ENCODE data around the gene SSBP3. TPM values are rescaled to one million over a fixed set of nuclear protein-coding genes. Genes with fewer than 3 reads are reported as not detected.
A peak's percentile ranks its signal among the peaks of the same experiment; 100 is the strongest.

SSBP3 gene
- total and polyA plus RNA-seq, 2 donors from 2014 or later: 33.3 to 49.6 TPM

DNA sequence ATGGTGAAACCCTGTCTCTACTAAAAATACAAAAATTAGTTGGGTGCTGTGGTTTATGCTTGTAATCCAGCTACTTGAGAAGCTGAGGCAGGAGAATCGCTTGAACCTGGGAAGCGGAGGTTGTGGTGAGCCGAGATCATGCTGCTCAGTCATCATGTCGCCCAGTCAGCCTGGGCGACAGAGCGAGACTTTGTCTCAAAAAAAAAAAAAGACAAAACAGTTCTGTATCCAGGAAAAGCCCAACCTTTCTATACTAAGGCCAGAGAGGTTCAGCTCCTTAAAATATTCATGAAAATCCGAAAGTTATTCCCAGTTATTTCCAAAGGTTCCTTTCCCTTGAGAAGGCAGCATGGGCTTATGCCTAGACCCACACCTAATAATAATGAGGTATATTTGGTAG is 202.0 kb downstream of the SSBP3 start:
- TF ChIP-seq, protein P1, sequence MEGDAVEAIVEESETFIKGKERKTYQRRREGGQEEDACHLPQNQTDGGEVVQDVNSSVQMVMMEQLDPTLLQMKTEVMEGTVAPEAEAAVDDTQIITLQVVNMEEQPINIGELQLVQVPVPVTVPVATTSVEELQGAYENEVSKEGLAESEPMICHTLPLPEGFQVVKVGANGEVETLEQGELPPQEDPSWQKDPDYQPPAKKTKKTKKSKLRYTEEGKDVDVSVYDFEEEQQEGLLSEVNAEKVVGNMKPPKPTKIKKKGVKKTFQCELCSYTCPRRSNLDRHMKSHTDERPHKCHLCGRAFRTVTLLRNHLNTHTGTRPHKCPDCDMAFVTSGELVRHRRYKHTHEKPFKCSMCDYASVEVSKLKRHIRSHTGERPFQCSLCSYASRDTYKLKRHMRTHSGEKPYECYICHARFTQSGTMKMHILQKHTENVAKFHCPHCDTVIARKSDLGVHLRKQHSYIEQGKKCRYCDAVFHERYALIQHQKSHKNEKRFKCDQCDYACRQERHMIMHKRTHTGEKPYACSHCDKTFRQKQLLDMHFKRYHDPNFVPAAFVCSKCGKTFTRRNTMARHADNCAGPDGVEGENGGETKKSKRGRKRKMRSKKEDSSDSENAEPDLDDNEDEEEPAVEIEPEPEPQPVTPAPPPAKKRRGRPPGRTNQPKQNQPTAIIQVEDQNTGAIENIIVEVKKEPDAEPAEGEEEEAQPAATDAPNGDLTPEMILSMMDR (IDR thresholded peaks at IDR 0.05; ENCODE audit: borderline replicate concordance, extremely low read depth, insufficient read depth): no peak
- Histone ChIP-seq H3K4me3 (ENCODE audit: low read length in 3 of 3) (no peak overlapping the region), H3K36me3 (ENCODE audit: control insufficient read depth in 2 of 3, insufficient read depth in 3 of 3, low read length in 3 of 3) (peaks cover 0 to 32% (median 28%) of the 10 kb centered on the region in 3 donors), H3K9ac (ENCODE audit: low read length in 3 of 3) (no peak overlapping the region), H3K27ac (ENCODE audit: low read depth in 2 of 2, low read length in 2 of 2) (no peak overlapping the region), H3K9me3 (ENCODE audit: control insufficient read depth in 2 of 3, insufficient read depth in 1 of 3, low read length in 3 of 3) (no peaks in the 10 kb centered on the region), H3K4me1 (ENCODE audit: control insufficient read depth in 2 of 3, insufficient read depth in 2 of 3, low read depth in 1 of 3, low read length in 3 of 3) (peaks cover 7 to 13% (median 9%) of the 10 kb centered on the region in 3 donors), H3K27me3 (ENCODE audit: control insufficient read depth, insufficient read depth, low read length) (no peaks in the 10 kb centered on the region)
- DNase-seq (no peak), FAIRE-seq (no peak)
- intact Hi-C loops (cut with DNase I): no loop called here

DNA sequence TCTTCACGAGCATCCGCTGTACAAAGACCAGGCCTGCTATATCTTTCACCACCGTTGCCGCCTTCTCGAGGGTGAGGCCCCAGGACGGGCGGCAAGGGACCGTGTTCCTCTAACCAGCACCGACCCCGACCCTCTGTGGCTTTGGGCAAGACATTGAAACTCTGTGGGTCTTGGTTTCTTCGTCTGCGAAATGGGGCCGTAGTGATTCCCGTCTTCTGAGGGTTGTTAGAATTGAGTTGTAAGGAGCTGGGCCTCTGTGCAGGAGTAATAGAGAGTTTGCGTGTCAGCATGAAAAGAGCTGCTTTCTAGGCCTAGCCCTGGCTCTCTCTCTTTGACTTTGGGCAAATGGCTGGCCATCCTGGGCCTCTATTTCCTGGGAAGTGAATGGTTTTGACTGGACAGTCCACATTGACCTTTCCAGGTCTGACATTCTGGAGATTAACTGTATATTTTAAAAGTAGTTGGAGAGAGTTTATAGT is 205.6 kb downstream of the SSBP3 start:
- Histone ChIP-seq H3K9me3 (ENCODE audit: control insufficient read depth in 2 of 3, insufficient read depth in 1 of 3, low read length in 3 of 3) (no peaks in the 10 kb centered on the region), H3K9ac (ENCODE audit: low read length in 3 of 3) (peak overlapping the region; percentile 50 to 70 (median 68)), H3K4me1 (ENCODE audit: control insufficient read depth in 2 of 3, insufficient read depth in 2 of 3, low read depth in 1 of 3, low read length in 3 of 3) (peaks cover 7 to 18% (median 9%) of the 10 kb centered on the region in 3 donors), H3K27me3 (ENCODE audit: control insufficient read depth, insufficient read depth, low read length) (no peaks in the 10 kb centered on the region), H3K27ac (ENCODE audit: low read depth in 2 of 2, low read length in 2 of 2) (peak overlapping the region; percentile 9 to 52), H3K36me3 (ENCODE audit: control insufficient read depth in 2 of 3, insufficient read depth in 3 of 3, low read length in 3 of 3) (peaks cover 0 to 15% (median 10%) of the 10 kb centered on the region in 3 donors), H3K4me3 (ENCODE audit: low read length in 3 of 3) (peak overlapping the region; percentile 74 to 90 (median 86))
- FAIRE-seq (no peak), DNase-seq (no peak)
- intact Hi-C loops (cut with DNase I): no loop called here
- TF ChIP-seq, protein P1 (IDR thresholded peaks at IDR 0.05; ENCODE audit: borderline replicate concordance, extremely low read depth, insufficient read depth): no peak

DNA sequence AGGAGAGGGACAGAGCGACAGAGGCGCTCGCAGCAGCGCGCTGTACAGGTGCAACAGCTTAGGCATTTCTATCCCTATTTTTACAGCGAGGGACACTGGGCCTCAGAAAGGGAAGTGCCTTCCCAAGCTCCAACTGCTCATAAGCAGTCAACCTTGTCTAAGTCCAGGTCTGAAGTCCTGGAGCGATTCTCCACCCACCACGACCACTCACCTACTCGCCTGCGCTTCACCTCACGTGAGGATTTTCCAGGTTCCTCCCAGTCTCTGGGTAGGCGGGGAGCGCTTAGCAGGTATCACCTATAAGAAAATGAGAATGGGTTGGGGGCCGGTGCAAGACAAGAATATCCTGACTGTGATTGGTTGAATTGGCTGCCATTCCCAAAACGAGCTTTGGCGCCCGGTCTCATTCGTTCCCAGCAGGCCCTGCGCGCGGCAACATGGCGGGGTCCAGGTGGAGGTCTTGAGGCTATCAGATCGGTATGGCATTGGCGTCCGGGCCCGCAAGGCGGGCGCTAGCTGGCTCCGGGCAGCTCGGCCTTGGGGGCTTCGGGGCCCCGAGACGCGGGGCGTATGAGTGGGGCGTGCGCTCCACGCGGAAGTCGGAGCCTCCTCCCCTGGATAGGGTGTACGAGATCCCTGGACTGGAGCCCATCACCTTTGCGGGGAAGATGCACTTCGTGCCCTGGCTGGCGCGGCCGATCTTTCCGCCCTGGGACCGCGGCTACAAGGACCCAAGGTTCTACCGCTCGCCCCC is 206.3 kb downstream of the SSBP3 start, which contains the start of the genes CYB5RL and MRPL37:
TSS of gene CYB5RL (minus strand) at position 266 of the 754 bp plus-strand sequence. CDS start 4,414 bp downstream, outside the sequence.
TSS of gene MRPL37 (plus strand) at position 403 of the 754 bp plus-strand sequence. CDS start at position 480, 77 bp downstream.
- peak within 1 kb of the TSS; percentile 74 to 90 (median 86) for H3K4me3 ChIP-seq (ENCODE audit: low read length in 3 of 3)
- peaks cover 7 to 18% (median 9%) of the 10 kb centered on the region in 3 donors for H3K4me1 ChIP-seq (ENCODE audit: control insufficient read depth in 2 of 3, insufficient read depth in 2 of 3, low read depth in 1 of 3, low read length in 3 of 3)
- H3K27me3 ChIP-seq (ENCODE audit: control insufficient read depth, insufficient read depth, low read length): no peaks in the 10 kb centered on the region
- peak within 1 kb of the TSS; percentile 50 to 70 (median 68) for H3K9ac ChIP-seq (ENCODE audit: low read length in 3 of 3)
- intact Hi-C loops (cut with DNase I): no loop called here
- FAIRE-seq (peak; percentile 85), DNase-seq (peak; percentile 94 to 99 (median 96))
- TF ChIP-seq, protein P1 (IDR thresholded peaks at IDR 0.05; ENCODE audit: borderline replicate concordance, extremely low read depth, insufficient read depth): no peak
- peaks cover 0 to 12% (median 4%) of the 10 kb centered on the region in 3 donors for H3K36me3 ChIP-seq (ENCODE audit: control insufficient read depth in 2 of 3, insufficient read depth in 3 of 3, low read length in 3 of 3)
- no peaks in the 10 kb centered on the region for H3K9me3 ChIP-seq (ENCODE audit: control insufficient read depth in 2 of 3, insufficient read depth in 1 of 3, low read length in 3 of 3)
- peak within 1 kb of the TSS; percentile 9 to 52 for H3K27ac ChIP-seq (ENCODE audit: low read depth in 2 of 2, low read length in 2 of 2)
